Calu3 (cell line): ENCODE results near the gene FOXP4. TPM values are rescaled to one million over a fixed set of nuclear protein-coding genes. Genes with fewer than 3 reads are reported as not detected.

ENCODE experiments used
- BruUV-seq: library from RNA; stranded (reverse); fragments of 400-500 nt; replicated peaks from 2 replicates; lab custom pipeline; 2021; lab: Mats Ljungman, UMichigan
- CTCF ChIA-PET: fragments of 300-600 bp; sonication (Branson Sonifier 250); formaldehyde crosslinking; loops from one replicate; lab custom pipeline; 2022; ENCODE audit warnings: antibody characterized with exemption; lab: Charles Lee
- DNase-seq: peaks from one replicate; pipeline ENCODE4 v3.0.0; 2022
- H3K27ac Mint-ChIP-seq: one replicate; pipeline ENCODE4 v1.8.0; 2022; ENCODE audit warnings: mixed read lengths; ENCODE audit not compliant: unreplicated experiment
- H3K27me3 Mint-ChIP-seq: one replicate; pipeline ENCODE4 v1.8.0; 2022; ENCODE audit warnings: mixed read lengths; ENCODE audit not compliant: unreplicated experiment
- H3K36me3 Mint-ChIP-seq: one replicate; pipeline ENCODE4 v1.8.0; 2022; ENCODE audit warnings: mild to moderate bottlenecking, moderate library complexity, mixed read lengths; ENCODE audit not compliant: insufficient read depth, unreplicated experiment
- H3K4me1 Mint-ChIP-seq: one replicate; pipeline ENCODE4 v1.8.0; 2022; ENCODE audit warnings: mild to moderate bottlenecking, low read depth, mixed read lengths; ENCODE audit not compliant: unreplicated experiment
- H3K4me3 Mint-ChIP-seq: one replicate; pipeline ENCODE4 v1.8.0; 2022; ENCODE audit warnings: mild to moderate bottlenecking, low read depth, moderate library complexity, mixed read lengths; ENCODE audit not compliant: unreplicated experiment
- H3K9me3 Mint-ChIP-seq: one replicate; pipeline ENCODE4 v1.8.0; 2022; ENCODE audit warnings: low read depth, mixed read lengths; ENCODE audit not compliant: unreplicated experiment
- CTCF ChIP-seq: fragments of 200-600 bp; IDR thresholded peaks from one replicate; pipeline ENCODE4 v1.8.0; 2022; ENCODE audit warnings: antibody characterized with exemption; ENCODE audit not compliant: unreplicated experiment
- intact Hi-C: fragments of 100-400 bp; cut with micrococcal nuclease; formaldehyde crosslinking; loops from one replicate; pipeline ENCODE4 v1.10.0; 2022; ENCODE audit not compliant: unreplicated experiment
- total RNA-seq: library from RNA; stranded (reverse); gene quantifications from 2 replicates; pipeline ENCODE4 v1.2.3, GENCODE V29; 2022

FOXP4 gene
- total RNA-seq, 1 experiment from 2014 or later, result 47.8 TPM

GRCh38 chr6:41546475-41546865, 289 bp downstream of the FOXP4 start:
- BruUV-seq, result no TSS peak
- H3K27me3 Mint-ChIP-seq, result no peaks in the 10 kb centered on the region
- no peak for TF ChIP-seq CTCF
- no peak overlapping the region for H3K27ac Mint-ChIP-seq
- CTCF ChIA-PET, result interaction anchor here (0.6 to 1.3 kb wide), 2 partner anchors 25 to 57 kb away, joined by 3 read pairs; no protein-coding TSS in a partner anchor
- H3K9me3 Mint-ChIP-seq, result no peaks in the 10 kb centered on the region
- H3K4me1 Mint-ChIP-seq, result peaks cover 11% of the 10 kb centered on the region
- intact Hi-C loops, result loop anchor here (1.0 kb wide), 1 partner anchor 120 kb away; no protein-coding TSS in a partner anchor
- peak overlapping the region; percentile 81 for H3K4me3 Mint-ChIP-seq
- DNase-seq, result peak; percentile 68
- H3K36me3 Mint-ChIP-seq, result peaks cover 33% of the 10 kb centered on the region

- no peak for TF ChIP-seq CTCF
- DNase-seq, result peak; percentile 53
- Mint-ChIP-seq H3K9me3 (no peaks in the 10 kb centered on the region), H3K4me3 (peak overlapping the region; percentile 81), H3K36me3 (peaks cover 33% of the 10 kb centered on the region), H3K27me3 (no peaks in the 10 kb centered on the region), H3K27ac (no peak overlapping the region), H3K4me1 (peaks cover 11% of the 10 kb centered on the region)
- CTCF ChIA-PET, result interaction anchor here (0.6 to 1.3 kb wide), 4 partner anchors 26 to 321 kb away, joined by 3 read pairs; no protein-coding TSS in a partner anchor
- intact Hi-C loops, result loop anchor here (1.0 kb wide), 1 partner anchor 121 kb away; no protein-coding TSS in a partner anchor
- BruUV-seq, result no TSS peak
Observed at GRCh38 chr6:41546866-41547798, 951 bp downstream of the FOXP4 start.

GRCh38 chr6:41547799-41548097, 1.6 kb downstream of the FOXP4 start:
- Mint-ChIP-seq H3K27ac (no peak overlapping the region), H3K27me3 (no peaks in the 10 kb centered on the region), H3K4me1 (peaks cover 11% of the 10 kb centered on the region), H3K4me3 (peak overlapping the region; percentile 81), H3K36me3 (peaks cover 33% of the 10 kb centered on the region), H3K9me3 (no peaks in the 10 kb centered on the region)
- DNase-seq, result no peak
- BruUV-seq, result no TSS peak
- intact Hi-C loops, result no loop called here
- no peak for TF ChIP-seq CTCF
- CTCF ChIA-PET, result interaction anchor here (0.7 to 1.3 kb wide), 3 partner anchors 27 to 320 kb away, joined by 3 read pairs; no protein-coding TSS in a partner anchor

- Mint-ChIP-seq H3K27ac (no peak overlapping the region), H3K9me3 (no peaks in the 10 kb centered on the region), H3K36me3 (peaks cover 33% of the 10 kb centered on the region), H3K4me1 (peaks cover 11% of the 10 kb centered on the region), H3K4me3 (peak overlapping the region; percentile 81), H3K27me3 (no peaks in the 10 kb centered on the region)
- TSS peak; percentile 28 for BruUV-seq
- DNase-seq, result no peak
- intact Hi-C loops, result no loop called here
- CTCF ChIA-PET, result no interaction called here
- TF ChIP-seq CTCF, result no peak
Observed at GRCh38 chr6:41548098-41548840, 2.1 kb downstream of the FOXP4 start.
